Transverse colon (tissue), 3 donors: ENCODE measurements around the gene PSMB3.

Experiments used
- CTCF ChIP-seq, 5 experiments: fragments of 200-600 bp in 3 of 5; fragments of 450-650 bp in 2 of 5; sonication (generic) in 3 of 5; IDR thresholded peaks; 1 replicate in 2 of 5; 2 replicates in 3 of 5; pipeline ENCODE4 v1.5.1; 2016 to 2017; ENCODE audit warnings: antibody characterized with exemption in 5 of 5, inconsistent platforms in 3 of 5, mild to moderate bottlenecking in 2 of 5, moderate library complexity in 1 of 5
- EP300 ChIP-seq: sonication (generic); formaldehyde crosslinking; IDR thresholded peaks from one replicate; pipeline ENCODE4 v1.6.1; 2017; ENCODE audit warnings: antibody characterized with exemption, low read depth

- no peak for TF ChIP-seq CTCF (IDR thresholded peaks at IDR 0.05)
- no peak for TF ChIP-seq EP300
These were observed 7.0 kb upstream of the PSMB3 start for GRCh38 chr17:38745545-38745944.
